Neural progenitor cell (in vitro differentiated cells): Measurements from ENCODE around the gene GZMA. TPM values are rescaled to one million over a fixed set of nuclear protein-coding genes. Genes with fewer than 3 reads are reported as not detected.

Experiments used
- DNase-seq: peaks from one replicate; pipeline ENCODE4 v3.0.0-alpha.2; 2016; ENCODE audit warnings: low spot score
- H2AFZ ChIP-seq: fragments of 200-600 bp; sonication (generic); replicated peaks from 2 replicates; pipeline ENCODE4 v1.6.1; 2016; ENCODE audit warnings: antibody characterized with exemption
- H3F3A ChIP-seq: fragments of 200-600 bp; sonication (generic); 2 replicates; pipeline ENCODE4 v1.6.1; 2016; ENCODE audit warnings: antibody characterized with exemption, low read depth
- H3K27ac ChIP-seq: fragments of 200-600 bp; sonication (generic); 2 replicates; pipeline ENCODE4 v1.5.1; 2016; ENCODE audit warnings: mild to moderate bottlenecking
- H3K27me3 ChIP-seq: fragments of 200-600 bp; sonication (generic); 2 replicates; pipeline ENCODE4 v1.6.1; 2016; ENCODE audit warnings: mild to moderate bottlenecking, moderate library complexity
- H3K36me3 ChIP-seq: fragments of 200-600 bp; sonication (generic); 2 replicates; pipeline ENCODE4 v1.5.1; 2016
- H3K4me1 ChIP-seq: fragments of 200-600 bp; sonication (generic); 2 replicates; pipeline ENCODE4 v1.6.1; 2016; ENCODE audit warnings: mixed run types
- H3K4me2 ChIP-seq: fragments of 200-600 bp; sonication (generic); 2 replicates; pipeline ENCODE4 v1.6.1; 2016
- H3K4me3 ChIP-seq: fragments of 200-600 bp; sonication (generic); 2 replicates; pipeline ENCODE4 v1.5.1; 2016
- H3K79me2 ChIP-seq: fragments of 200-600 bp; sonication (generic); 2 replicates; pipeline ENCODE4 v1.6.1; 2016; ENCODE audit warnings: low read depth
- H3K9ac ChIP-seq: fragments of 200-600 bp; sonication (generic); 2 replicates; pipeline ENCODE4 v1.6.1; 2016
- H3K9me3 ChIP-seq: fragments of 200-600 bp; sonication (generic); 2 replicates; pipeline ENCODE4 v1.5.1; 2016; ENCODE audit warnings: low read depth
- H4K20me1 ChIP-seq: fragments of 200-600 bp; sonication (generic); 2 replicates; pipeline ENCODE4 v1.6.1; 2016; ENCODE audit warnings: low read depth
- H3K27ac Mint-ChIP-seq: 3 replicates; pipeline ENCODE4 v1.8.0; 2021; ENCODE audit warnings: mixed read lengths
- H3K27me3 Mint-ChIP-seq: 2 replicates; pipeline ENCODE4 v1.8.0; 2022; ENCODE audit warnings: low read depth, mild to moderate bottlenecking, inconsistent platforms, moderate library complexity, mixed read lengths; ENCODE audit not compliant: insufficient read depth
- H3K36me3 Mint-ChIP-seq: 3 replicates; pipeline ENCODE4 v1.8.0; 2021; ENCODE audit warnings: mixed read lengths
- H3K4me1 Mint-ChIP-seq: 3 replicates; pipeline ENCODE4 v1.8.0; 2021; ENCODE audit warnings: mixed read lengths
- H3K4me3 Mint-ChIP-seq: 3 replicates; pipeline ENCODE4 v1.8.0; 2021; ENCODE audit warnings: mild to moderate bottlenecking, moderate library complexity, mixed read lengths
- H3K9me3 Mint-ChIP-seq: 3 replicates; pipeline ENCODE4 v1.8.0; 2020; ENCODE audit warnings: mixed read lengths
- CTCF ChIP-seq: fragments of 200-600 bp; sonication (generic); IDR thresholded peaks from 2 replicates; pipeline ENCODE4 v1.5.1; 2017; ENCODE audit warnings: antibody characterized with exemption, mild to moderate bottlenecking
- EZH2 ChIP-seq: fragments of 200-600 bp; sonication (generic); IDR thresholded peaks from 2 replicates; pipeline ENCODE4 v1.6.1; 2017; ENCODE audit warnings: antibody characterized with exemption, mild to moderate bottlenecking, moderate library complexity
- EZH2phosphoT487 ChIP-seq: fragments of 200-600 bp; sonication (generic); IDR thresholded peaks from 2 replicates; pipeline ENCODE4 v1.6.1; 2017; ENCODE audit warnings: antibody characterized with exemption
- total RNA-seq: library from RNA; depleted of rRNA; stranded (reverse); fragments of >200 nt; gene quantifications from 2 replicates; pipeline ENCODE4 v1.2.3, GENCODE V29; 2015; ENCODE audit warnings: low replicate concordance

Gene GZMA
- total RNA-seq, 1 donor from 2014 or later = not detected

GRCh38 chr5:55063220-55063863, 39.1 kb upstream of the GZMA start:
- Histone ChIP-seq H3K27me3 (no peaks in the 10 kb centered on the region), H4K20me1 (no peaks in the 10 kb centered on the region), H3K36me3 (no peaks in the 10 kb centered on the region), H3K4me3 (no peak overlapping the region), H3K4me2 (no peak overlapping the region), H3K9ac (no peak overlapping the region), H2AFZ (no peak overlapping the region), H3K79me2 (no peaks in the 10 kb centered on the region), H3F3A (no peaks in the 10 kb centered on the region), H3K4me1 (no peaks in the 10 kb centered on the region), H3K9me3 (no peaks in the 10 kb centered on the region), H3K27ac (no peak overlapping the region)
- no peak overlapping the region for H3K27ac Mint-ChIP-seq
- TF ChIP-seq EZH2phosphoT487 (no peak), CTCF (no peak), EZH2 (no peak)
- peaks cover 2% of the 10 kb centered on the region for H3K36me3 Mint-ChIP-seq
- peaks cover 5% of the 10 kb centered on the region for H3K9me3 Mint-ChIP-seq
- no peak for DNase-seq
- no peaks in the 10 kb centered on the region for H3K4me1 Mint-ChIP-seq
- H3K27me3 Mint-ChIP-seq = no peaks in the 10 kb centered on the region
- no peak overlapping the region for H3K4me3 Mint-ChIP-seq

- Histone ChIP-seq H3K4me3 (no peak overlapping the region), H4K20me1 (no peaks in the 10 kb centered on the region), H3K4me1 (no peaks in the 10 kb centered on the region), H3F3A (no peaks in the 10 kb centered on the region), H3K9ac (no peak overlapping the region), H3K36me3 (no peaks in the 10 kb centered on the region), H3K4me2 (no peak overlapping the region), H3K9me3 (no peaks in the 10 kb centered on the region), H3K79me2 (no peaks in the 10 kb centered on the region), H3K27ac (no peak overlapping the region), H2AFZ (no peak overlapping the region), H3K27me3 (no peaks in the 10 kb centered on the region)
- no peak overlapping the region for H3K4me3 Mint-ChIP-seq
- TF ChIP-seq EZH2 (no peak), EZH2phosphoT487 (no peak), CTCF (no peak)
- no peak for DNase-seq
- no peak overlapping the region for H3K27ac Mint-ChIP-seq
- H3K27me3 Mint-ChIP-seq = no peaks in the 10 kb centered on the region
- peaks cover 2% of the 10 kb centered on the region for H3K36me3 Mint-ChIP-seq
- no peaks in the 10 kb centered on the region for H3K4me1 Mint-ChIP-seq
- H3K9me3 Mint-ChIP-seq = peaks cover 5% of the 10 kb centered on the region
These were observed 38.5 kb upstream of the GZMA start for GRCh38 chr5:55063899-55064298.

GRCh38 chr5:55064523-55064922, 37.9 kb upstream of the GZMA start:
- H3K9ac ChIP-seq = no peak overlapping the region
- H3K27me3 Mint-ChIP-seq = no peaks in the 10 kb centered on the region
- no peaks in the 10 kb centered on the region for H3K4me1 ChIP-seq
- H3K4me3 ChIP-seq = no peak overlapping the region
- H2AFZ ChIP-seq = no peak overlapping the region
- H3F3A ChIP-seq = no peaks in the 10 kb centered on the region
- H3K27me3 ChIP-seq = no peaks in the 10 kb centered on the region
- no peak overlapping the region for H3K27ac ChIP-seq
- H3K36me3 ChIP-seq = no peaks in the 10 kb centered on the region
- peaks cover 5% of the 10 kb centered on the region for H3K9me3 Mint-ChIP-seq
- no peak overlapping the region for H3K27ac Mint-ChIP-seq
- no peak for TF ChIP-seq CTCF
- no peak for TF ChIP-seq EZH2
- TF ChIP-seq EZH2phosphoT487 = no peak
- no peak overlapping the region for H3K4me2 ChIP-seq
- H3K9me3 ChIP-seq = no peaks in the 10 kb centered on the region
- H3K4me1 Mint-ChIP-seq = no peaks in the 10 kb centered on the region
- H3K36me3 Mint-ChIP-seq = peaks cover 2% of the 10 kb centered on the region
- DNase-seq = no peak
- no peaks in the 10 kb centered on the region for H4K20me1 ChIP-seq
- no peaks in the 10 kb centered on the region for H3K79me2 ChIP-seq
- no peak overlapping the region for H3K4me3 Mint-ChIP-seq
